Subcutaneous adipose tissue (tissue), 4 donors: ENCODE measurements around the gene TFCP2. TPM values are rescaled to one million over a fixed set of nuclear protein-coding genes. Genes with fewer than 3 reads are reported as not detected.

Experiments
- CTCF ChIP-seq: fragments of 450-650 bp; IDR thresholded peaks from one replicate; pipeline ENCODE4 v1.5.1; 2016; ENCODE audit warnings: low read depth, mild to moderate bottlenecking, control low read depth, antibody characterized with exemption, moderate library complexity
- total RNA-seq, 4 donors: library from RNA; depleted of rRNA; stranded (reverse); fragments of >200 nt; gene quantifications; one replicate each; pipeline ENCODE4 v1.1.0, GENCODE V29; 2016

The TFCP2 gene
- total RNA-seq, 4 donors from 2014 or later: 13.1 to 22.8 (median 15.0) TPM

- no peak for TF ChIP-seq CTCF
Measured at GRCh38 chr12:51200806-51201205, 27.9 kb upstream of the TFCP2 start.

GRCh38 chr12:51200156-51200555 is 27.2 kb upstream of the TFCP2 start:
- no peak for TF ChIP-seq CTCF

GRCh38 chr12:51199366-51199945 is 26.5 kb upstream of the TFCP2 start:
- no peak for TF ChIP-seq CTCF

GRCh38 chr12:51198568-51199365 is 25.8 kb upstream of the TFCP2 start:
- no peak for TF ChIP-seq CTCF

DNA sequence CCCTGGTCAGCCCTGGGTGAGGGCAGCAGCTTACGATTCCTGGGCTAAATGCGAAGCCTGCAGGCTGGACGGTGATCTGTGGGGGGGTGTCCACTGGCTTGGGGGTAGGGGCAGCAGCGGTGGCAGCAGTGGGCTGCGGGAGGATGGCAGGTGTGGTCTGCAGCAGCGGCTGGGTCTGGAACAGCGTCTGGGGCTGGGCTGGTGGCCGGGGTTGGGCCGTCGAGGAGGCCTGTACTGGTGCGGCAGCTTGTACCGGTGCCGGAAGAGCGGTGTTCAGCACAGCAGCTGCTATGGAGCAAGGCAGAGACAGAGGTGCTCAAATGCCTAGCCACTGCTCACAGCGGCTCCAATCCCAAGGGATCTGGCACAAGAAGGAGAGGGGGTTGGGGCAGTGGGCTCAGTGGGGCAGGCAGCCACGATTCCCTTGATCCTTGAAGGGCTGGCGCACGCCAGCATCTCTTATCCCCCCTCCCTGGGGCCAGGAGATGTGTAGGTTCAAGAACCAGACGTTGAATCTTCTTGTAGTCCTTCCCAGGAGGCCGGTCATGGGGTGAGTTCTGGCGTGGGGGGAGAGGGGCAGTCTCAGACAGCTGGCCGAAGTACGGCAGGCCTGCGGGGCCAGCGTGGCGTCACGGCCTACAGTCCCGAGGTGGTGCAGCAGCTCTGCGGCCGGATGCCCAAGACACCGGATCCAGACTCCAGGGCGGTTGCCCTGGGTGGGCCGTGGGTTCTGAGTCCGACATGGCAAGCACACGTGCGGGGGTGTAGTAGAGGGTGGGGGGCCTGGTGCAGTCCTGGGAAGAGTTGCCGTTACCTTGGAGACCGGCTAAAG is 25.0 kb upstream of the TFCP2 start:
- no peak for TF ChIP-seq CTCF

DNA sequence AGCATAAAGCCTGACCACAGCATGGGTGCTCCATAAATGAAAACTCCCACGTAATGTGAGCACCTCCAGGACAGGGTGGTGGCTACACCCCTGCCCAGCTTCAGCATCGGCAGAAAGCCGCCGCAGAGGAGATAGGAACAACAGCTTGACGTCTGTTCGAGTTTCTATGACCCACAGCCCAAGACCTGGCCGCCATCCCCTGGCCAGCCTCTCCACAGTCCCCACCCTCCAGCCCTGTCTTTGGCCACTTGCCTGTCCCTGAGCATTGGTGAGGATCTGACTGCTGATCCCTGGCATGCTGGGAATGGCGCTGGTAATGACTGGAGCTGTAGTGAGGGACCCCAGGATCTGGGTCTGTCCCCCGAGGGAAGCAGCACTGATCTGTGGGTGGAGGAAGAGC is 23.6 kb upstream of the TFCP2 start:
- TF ChIP-seq CTCF: no peak

- TF ChIP-seq CTCF: no peak
Measured at GRCh38 chr12:51195841-51196240, 22.9 kb upstream of the TFCP2 start.
